Smooth muscle cell (in vitro differentiated cells): ENCODE data around the gene ARHGEF37. TPM values are rescaled to one million over a fixed set of nuclear protein-coding genes. Genes with fewer than 3 reads are reported as not detected.

Source experiments
- DNase-seq: peaks from one replicate; lab custom pipeline; 2025; ENCODE audit not compliant: unreplicated experiment; lab: John Stamatoyannopoulos, UW
- H2AFZ ChIP-seq: fragments of 200-600 bp; sonication (generic); 2 replicates; pipeline ENCODE4 v1.6.0; 2016; ENCODE audit warnings: antibody characterized with exemption, low read depth, mild to moderate bottlenecking
- H3F3A ChIP-seq: fragments of 200-600 bp; sonication (generic); 2 replicates; pipeline ENCODE4 v1.6.0; 2017; ENCODE audit warnings: antibody characterized with exemption, low read depth
- H3K27ac ChIP-seq: fragments of 200-600 bp; sonication (generic); 2 replicates; pipeline ENCODE4 v1.5.1; 2016; ENCODE audit warnings: low read depth, mild to moderate bottlenecking
- H3K27me3 ChIP-seq: fragments of 200-600 bp; sonication (generic); 2 replicates; pipeline ENCODE4 v1.6.1; 2016; ENCODE audit warnings: low read depth, mild to moderate bottlenecking
- H3K36me3 ChIP-seq: fragments of 200-600 bp; sonication (generic); 2 replicates; pipeline ENCODE4 v1.5.1; 2016; ENCODE audit warnings: low read depth
- H3K4me1 ChIP-seq: fragments of 200-600 bp; sonication (generic); 2 replicates; pipeline ENCODE4 v1.5.1; 2016; ENCODE audit warnings: low read depth
- H3K4me2 ChIP-seq: fragments of 200-600 bp; sonication (generic); 2 replicates; pipeline ENCODE4 v1.6.0; 2016; ENCODE audit warnings: mild to moderate bottlenecking
- H3K4me3 ChIP-seq: fragments of 200-600 bp; sonication (generic); 2 replicates; pipeline ENCODE4 v1.5.1; 2016; ENCODE audit warnings: mild to moderate bottlenecking
- H3K79me2 ChIP-seq: fragments of 200-600 bp; sonication (generic); 2 replicates; pipeline ENCODE4 v1.6.0; 2016; ENCODE audit warnings: low read depth, mild to moderate bottlenecking
- H3K9ac ChIP-seq: fragments of 200-600 bp; sonication (generic); 2 replicates; pipeline ENCODE4 v1.6.0; 2016; ENCODE audit warnings: low read depth
- H3K9me3 ChIP-seq: fragments of 200-600 bp; sonication (generic); replicated peaks from 2 replicates; pipeline ENCODE4 v1.5.1; 2016; ENCODE audit warnings: low read depth
- H4K20me1 ChIP-seq: fragments of 200-600 bp; sonication (generic); 2 replicates; pipeline ENCODE4 v1.6.0; 2016; ENCODE audit warnings: low read depth
- WGBS: methylation state at CpG from one replicate; pipeline ENCODE4 v1.1.7; 2016; ENCODE audit warnings: low lambda C conversion rate; 5-methylcytosine and 5-hydroxymethylcytosine counted together
- polyA plus RNA-seq: library from polyadenylated mRNA; unstranded; fragments of >200 nt; fragmentation: Nextera tagmentation; extraction: Ambion mirVana; gene quantifications from 2 replicates; pipeline ENCODE4 v1.2.1, GENCODE V29; 2016
- total RNA-seq: library from RNA; depleted of rRNA; stranded (reverse); fragments of >200 nt; gene quantifications from 2 replicates; pipeline ENCODE4 v1.2.3, GENCODE V29; 2014
- TF ChIP-seq, protein P1 (sequence below): fragments of 200-600 bp; sonication (generic); IDR thresholded peaks from 2 replicates; pipeline ENCODE4 v1.5.1; 2017; ENCODE audit warnings: borderline replicate concordance, mild to moderate bottlenecking, antibody characterized with exemption; ENCODE audit not compliant: insufficient read depth, poor library complexity, severe bottlenecking

The ARHGEF37 gene
- total and polyA plus RNA-seq, 2 experiments from 2014 or later, result 0.70 to 1.4 TPM

DNA sequence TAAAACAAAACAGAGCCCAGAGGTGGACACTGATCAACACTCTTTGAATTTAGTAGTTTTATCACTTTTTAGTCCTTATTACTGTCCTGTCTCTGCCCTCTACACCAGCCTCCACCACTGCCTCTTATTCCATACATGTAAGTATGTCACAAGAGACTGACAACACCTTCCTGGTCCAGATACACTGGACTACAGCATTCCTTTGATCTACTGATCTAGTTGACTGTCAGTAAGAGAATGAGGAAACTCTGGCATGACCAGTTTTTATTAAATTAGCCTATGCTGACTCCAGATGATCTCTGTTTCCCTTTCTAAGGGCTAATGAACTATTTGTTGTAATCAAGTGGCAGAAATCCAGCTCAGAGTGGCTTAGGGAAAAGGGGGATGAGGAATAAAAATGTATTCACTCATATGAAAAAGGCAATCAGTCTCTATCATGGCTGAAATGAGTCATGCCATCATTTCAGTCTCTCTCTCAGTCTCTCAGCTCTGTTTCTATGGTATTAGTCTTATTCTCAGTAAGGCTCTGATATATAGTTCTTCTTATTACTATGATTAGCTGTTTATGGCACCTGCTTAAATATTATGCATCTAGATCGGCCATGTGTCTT is 5.5 kb downstream of the ARHGEF37 start:
- no peak overlapping the region for H3K9ac ChIP-seq
- H3K9me3 ChIP-seq, result no peaks in the 10 kb centered on the region
- H3K27ac ChIP-seq, result peak overlapping the region; percentile 53
- no peak overlapping the region for H2AFZ ChIP-seq
- H3K27me3 ChIP-seq, result peaks cover 10% of the 10 kb centered on the region
- no peaks in the 10 kb centered on the region for H4K20me1 ChIP-seq
- no peak overlapping the region for H3K4me3 ChIP-seq
- WGBS, result 88% methylated on average over 1 of the region's 1 CpG
- no peak for DNase-seq
- TF ChIP-seq, protein P1, sequence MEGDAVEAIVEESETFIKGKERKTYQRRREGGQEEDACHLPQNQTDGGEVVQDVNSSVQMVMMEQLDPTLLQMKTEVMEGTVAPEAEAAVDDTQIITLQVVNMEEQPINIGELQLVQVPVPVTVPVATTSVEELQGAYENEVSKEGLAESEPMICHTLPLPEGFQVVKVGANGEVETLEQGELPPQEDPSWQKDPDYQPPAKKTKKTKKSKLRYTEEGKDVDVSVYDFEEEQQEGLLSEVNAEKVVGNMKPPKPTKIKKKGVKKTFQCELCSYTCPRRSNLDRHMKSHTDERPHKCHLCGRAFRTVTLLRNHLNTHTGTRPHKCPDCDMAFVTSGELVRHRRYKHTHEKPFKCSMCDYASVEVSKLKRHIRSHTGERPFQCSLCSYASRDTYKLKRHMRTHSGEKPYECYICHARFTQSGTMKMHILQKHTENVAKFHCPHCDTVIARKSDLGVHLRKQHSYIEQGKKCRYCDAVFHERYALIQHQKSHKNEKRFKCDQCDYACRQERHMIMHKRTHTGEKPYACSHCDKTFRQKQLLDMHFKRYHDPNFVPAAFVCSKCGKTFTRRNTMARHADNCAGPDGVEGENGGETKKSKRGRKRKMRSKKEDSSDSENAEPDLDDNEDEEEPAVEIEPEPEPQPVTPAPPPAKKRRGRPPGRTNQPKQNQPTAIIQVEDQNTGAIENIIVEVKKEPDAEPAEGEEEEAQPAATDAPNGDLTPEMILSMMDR, result no peak
- H3K4me2 ChIP-seq, result no peak overlapping the region
- peaks cover 3% of the 10 kb centered on the region for H3K4me1 ChIP-seq
- no peaks in the 10 kb centered on the region for H3K36me3 ChIP-seq
- no peaks in the 10 kb centered on the region for H3F3A ChIP-seq
- no peaks in the 10 kb centered on the region for H3K79me2 ChIP-seq

DNA sequence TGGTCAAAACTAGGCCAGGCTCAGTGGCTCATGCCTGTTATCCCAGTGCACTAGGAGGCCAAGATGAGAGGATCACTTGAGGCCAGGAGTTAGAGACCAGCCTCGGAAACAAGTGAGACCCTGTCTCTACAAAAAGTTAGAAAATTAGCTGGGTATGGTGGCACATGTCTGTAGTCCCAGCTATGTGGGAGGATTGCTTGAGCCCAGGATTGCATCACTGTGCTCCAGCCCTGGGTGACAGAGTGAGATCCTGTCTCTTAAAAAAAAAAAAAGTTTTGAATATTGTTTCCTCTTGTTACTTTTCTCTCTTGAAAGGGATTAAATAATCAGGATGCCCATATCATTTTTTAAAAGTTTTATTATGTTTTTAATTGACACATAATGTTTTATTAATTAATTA is 7.6 kb downstream of the ARHGEF37 start:
- WGBS, result 100% methylated on average over 1 of the region's 1 CpG
- Histone ChIP-seq H3K9ac (no peak overlapping the region), H3F3A (no peaks in the 10 kb centered on the region), H3K9me3 (no peaks in the 10 kb centered on the region), H3K4me2 (no peak overlapping the region), H3K4me1 (no peaks in the 10 kb centered on the region), H3K27ac (no peak overlapping the region), H3K4me3 (no peak overlapping the region), H3K27me3 (peaks cover 17% of the 10 kb centered on the region), H4K20me1 (no peaks in the 10 kb centered on the region), H3K36me3 (no peaks in the 10 kb centered on the region), H2AFZ (no peak overlapping the region), H3K79me2 (no peaks in the 10 kb centered on the region)
- TF ChIP-seq, protein P1, result no peak
- DNase-seq, result no peak

DNA sequence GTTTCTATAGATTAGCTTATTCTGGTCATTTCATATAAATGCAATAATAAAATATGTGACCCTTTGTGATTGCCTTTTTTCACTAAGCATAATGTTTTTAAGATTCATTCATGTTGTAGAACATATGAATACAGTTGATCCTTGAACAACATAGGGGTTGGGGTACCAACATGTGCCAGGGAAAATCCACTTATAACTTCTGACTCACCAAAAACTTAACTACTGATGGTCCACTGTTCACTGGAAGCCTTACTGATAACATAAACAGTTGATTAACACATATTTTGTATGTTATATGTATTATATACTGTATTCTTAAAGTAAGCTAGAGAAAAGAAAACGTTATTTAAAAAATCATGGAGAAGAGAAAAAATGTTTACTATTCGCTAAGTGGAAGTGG is 12.1 kb downstream of the ARHGEF37 start:
- DNase-seq, result no peak
- Histone ChIP-seq H3K4me1 (no peaks in the 10 kb centered on the region), H3K27ac (no peak overlapping the region), H3K79me2 (no peaks in the 10 kb centered on the region), H2AFZ (no peak overlapping the region), H3K9me3 (no peaks in the 10 kb centered on the region), H3K4me2 (no peak overlapping the region), H3K9ac (no peak overlapping the region), H3K36me3 (no peaks in the 10 kb centered on the region), H4K20me1 (no peaks in the 10 kb centered on the region), H3K27me3 (peaks cover 17% of the 10 kb centered on the region), H3F3A (no peaks in the 10 kb centered on the region), H3K4me3 (no peak overlapping the region)
- WGBS, result 78% methylated on average over 2 of the region's 2 CpGs
- TF ChIP-seq, protein P1, result no peak
